ENCODE measurements around the gene MACROD2.

MACROD2 gene

DNA sequence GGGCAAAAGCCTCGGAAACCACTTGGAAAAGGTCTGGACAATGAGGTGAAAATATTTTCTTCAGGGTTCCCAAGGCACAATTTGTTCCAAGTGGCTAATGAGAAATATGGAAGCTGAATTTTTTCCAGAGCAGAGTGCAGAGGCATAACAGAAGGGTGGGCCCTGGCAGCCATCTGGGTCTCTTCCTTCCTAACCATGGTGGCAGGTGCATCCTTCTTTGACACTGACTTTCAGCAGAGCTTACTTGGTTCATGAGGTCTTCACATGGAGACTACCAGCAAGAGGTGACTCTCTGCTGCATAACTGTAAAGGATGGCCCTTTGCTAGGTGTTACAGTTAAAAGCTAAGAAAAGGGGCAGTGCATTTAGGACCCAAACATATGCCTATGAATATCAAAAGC is 2055.1 kb downstream of the MACROD2 start:
- TF ChIP-seq CTCF (conservative IDR thresholded peaks at IDR 0.05; ENCODE audit: control insufficient read depth, insufficient read depth, low read depth, low read length): no peak
- no peak for DNase-seq (ENCODE audit: low read depth)
- H3K4me3 ChIP-seq (ENCODE audit: control insufficient read depth, low read depth, low read length): no peak overlapping the region

DNA sequence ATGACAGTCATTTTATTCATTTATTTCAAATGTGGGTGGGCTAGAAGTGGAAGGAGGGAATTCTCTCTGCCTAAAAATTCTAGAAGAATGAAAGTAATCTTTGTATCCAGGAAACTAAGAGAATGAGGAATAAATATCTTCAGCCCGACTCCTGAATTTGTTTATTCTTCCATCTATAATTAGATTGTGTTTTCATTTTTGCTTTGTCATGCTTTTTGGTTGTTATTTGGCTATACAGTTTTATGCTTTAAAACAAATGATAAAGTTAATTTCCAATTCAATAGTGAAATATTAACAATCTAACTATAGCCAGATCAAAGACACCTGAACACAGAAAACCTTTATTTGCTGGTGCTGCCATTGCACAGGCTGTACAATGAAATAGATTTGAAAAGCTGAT is 2056.7 kb downstream of the MACROD2 start:
- H3K4me3 ChIP-seq (ENCODE audit: control insufficient read depth, low read depth, low read length): no peak overlapping the region
- no peak for TF ChIP-seq CTCF (conservative IDR thresholded peaks at IDR 0.05; ENCODE audit: control insufficient read depth, insufficient read depth, low read depth, low read length)

DNA sequence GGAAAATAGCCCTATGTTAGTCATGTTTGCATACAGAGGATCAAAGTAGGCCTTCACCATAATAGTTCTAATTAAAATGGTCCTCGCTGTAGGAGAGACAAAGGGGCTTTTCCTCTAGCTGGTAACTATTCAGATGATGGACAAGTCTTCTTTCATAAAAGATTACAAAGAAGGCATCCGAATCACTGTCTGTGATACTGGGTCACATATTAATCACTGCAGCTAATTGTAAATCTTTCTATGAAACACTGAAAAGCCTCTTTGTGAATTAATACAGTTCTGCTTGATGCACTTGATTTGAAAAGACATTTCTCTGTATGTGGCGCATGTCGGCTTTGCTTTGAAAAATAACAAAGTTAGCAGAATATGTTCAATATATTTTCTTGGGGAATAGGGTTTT is 2057.1 kb downstream of the MACROD2 start:
- DNase-seq (ENCODE audit: low read depth): no peak
- TF ChIP-seq CTCF (conservative IDR thresholded peaks at IDR 0.05; ENCODE audit: control insufficient read depth, insufficient read depth, low read depth, low read length): no peak
- H3K4me3 ChIP-seq (ENCODE audit: control insufficient read depth, low read depth, low read length): no peak overlapping the region

More for the DNA sequence above, 2056.7 kb downstream of the MACROD2 start:
- no peak for DNase-seq (ENCODE audit: low read depth)

DNA sequence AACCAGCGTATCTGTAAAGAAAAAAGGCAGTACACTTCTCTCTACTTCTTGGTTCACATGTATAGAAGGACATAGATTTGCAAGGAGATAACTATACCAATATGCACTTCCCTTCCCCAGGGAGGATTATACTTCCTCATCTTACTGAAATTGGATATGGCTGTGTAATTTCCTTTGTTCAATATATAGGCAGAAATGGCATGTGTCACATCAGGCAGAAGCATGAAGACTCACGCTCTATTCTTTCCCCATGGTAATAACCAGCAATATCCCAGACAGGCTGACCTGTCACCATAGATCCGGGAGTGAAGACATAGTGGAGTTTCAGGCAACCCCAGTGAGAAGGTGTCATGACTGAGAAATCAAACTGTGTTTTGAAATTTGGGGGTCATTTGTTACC is 2059.7 kb downstream of the MACROD2 start:
- no peak for TF ChIP-seq CTCF (conservative IDR thresholded peaks at IDR 0.05; ENCODE audit: control insufficient read depth, insufficient read depth, low read depth, low read length)
- DNase-seq (ENCODE audit: low read depth): no peak
- H3K4me3 ChIP-seq (ENCODE audit: control insufficient read depth, low read depth, low read length): no peak overlapping the region

- no peak for DNase-seq (ENCODE audit: low read depth)
- no peak overlapping the region for H3K4me3 ChIP-seq (ENCODE audit: control insufficient read depth, low read depth, low read length)
- no peak for TF ChIP-seq CTCF (conservative IDR thresholded peaks at IDR 0.05; ENCODE audit: control insufficient read depth, insufficient read depth, low read depth, low read length)
These were observed 2062.3 kb downstream of the MACROD2 start for GRCh38 chr20:16057651-16058050.

- TF ChIP-seq CTCF (conservative IDR thresholded peaks at IDR 0.05; ENCODE audit: control insufficient read depth, insufficient read depth, low read depth, low read length): no peak
- no peak overlapping the region for H3K4me3 ChIP-seq (ENCODE audit: control insufficient read depth, low read depth, low read length)
- no peak for DNase-seq (ENCODE audit: low read depth)
These were observed 2063.0 kb downstream of the MACROD2 start for GRCh38 chr20:16058268-16058667.

DNA sequence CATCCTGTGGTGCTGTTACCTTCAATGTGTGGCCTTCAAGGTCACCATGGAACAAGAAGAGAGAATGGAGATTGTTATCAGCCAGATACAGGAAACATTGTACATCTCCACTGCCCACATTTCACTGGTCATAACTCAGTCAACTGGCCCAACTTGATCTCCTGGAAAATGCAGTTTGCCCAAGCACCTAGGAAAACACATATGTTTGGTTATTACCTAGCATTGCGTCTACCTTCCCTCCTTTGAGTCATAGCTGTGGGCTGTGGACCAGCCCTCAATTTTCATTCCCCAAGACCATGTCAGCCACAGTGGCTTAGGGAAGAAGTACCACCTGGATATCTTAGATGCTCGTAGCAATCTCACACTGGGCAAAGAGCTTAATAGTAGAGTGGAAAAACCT is 2064.5 kb downstream of the MACROD2 start:
- H3K4me3 ChIP-seq (ENCODE audit: control insufficient read depth, low read depth, low read length): no peak overlapping the region
- no peak for TF ChIP-seq CTCF (conservative IDR thresholded peaks at IDR 0.05; ENCODE audit: control insufficient read depth, insufficient read depth, low read depth, low read length)
- no peak for DNase-seq (ENCODE audit: low read depth)
